Suprapubic skin (tissue), 3 donors: ENCODE data around the gene ZNF598.

Experiments
- POLR2A ChIP-seq, 2 donors: fragments of 450-650 bp; IDR thresholded peaks; one replicate each; pipeline ENCODE4 v1.6.1; 2017; ENCODE audit warnings: antibody characterized with exemption in 2 of 2, mild to moderate bottlenecking in 2 of 2, moderate library complexity in 2 of 2
- TF ChIP-seq, protein P1 (sequence below), 2 donors: fragments of 200-600 bp in 1 of 2; fragments of 450-650 bp in 1 of 2; sonication (generic) in 1 of 2; IDR thresholded peaks; one replicate each; pipeline ENCODE4 v1.5.1; 2016 to 2019; ENCODE audit warnings: antibody characterized with exemption in 2 of 2, mild to moderate bottlenecking in 1 of 2, moderate library complexity in 1 of 2

DNA sequence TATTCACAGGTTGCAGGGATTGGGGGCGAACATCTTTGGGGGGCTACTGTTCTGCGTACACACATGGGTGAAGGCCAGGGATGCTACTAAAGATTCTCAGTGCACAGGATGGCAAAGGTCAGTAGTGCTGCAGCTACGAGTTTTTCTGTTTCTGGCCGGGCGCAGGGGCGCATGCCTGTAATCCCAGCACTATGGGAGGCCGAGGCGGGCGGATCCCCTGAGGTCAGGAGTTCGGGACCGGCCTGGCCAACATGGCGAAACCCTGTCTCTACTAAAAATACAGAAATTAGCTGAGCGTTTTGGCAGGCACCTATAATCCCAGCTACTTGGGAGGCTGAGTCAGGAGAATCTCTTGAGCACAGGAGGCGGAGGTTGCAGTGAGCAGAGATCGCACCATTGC, 3.9 kb upstream of the ZNF598 start:
- TF ChIP-seq, protein P1, sequence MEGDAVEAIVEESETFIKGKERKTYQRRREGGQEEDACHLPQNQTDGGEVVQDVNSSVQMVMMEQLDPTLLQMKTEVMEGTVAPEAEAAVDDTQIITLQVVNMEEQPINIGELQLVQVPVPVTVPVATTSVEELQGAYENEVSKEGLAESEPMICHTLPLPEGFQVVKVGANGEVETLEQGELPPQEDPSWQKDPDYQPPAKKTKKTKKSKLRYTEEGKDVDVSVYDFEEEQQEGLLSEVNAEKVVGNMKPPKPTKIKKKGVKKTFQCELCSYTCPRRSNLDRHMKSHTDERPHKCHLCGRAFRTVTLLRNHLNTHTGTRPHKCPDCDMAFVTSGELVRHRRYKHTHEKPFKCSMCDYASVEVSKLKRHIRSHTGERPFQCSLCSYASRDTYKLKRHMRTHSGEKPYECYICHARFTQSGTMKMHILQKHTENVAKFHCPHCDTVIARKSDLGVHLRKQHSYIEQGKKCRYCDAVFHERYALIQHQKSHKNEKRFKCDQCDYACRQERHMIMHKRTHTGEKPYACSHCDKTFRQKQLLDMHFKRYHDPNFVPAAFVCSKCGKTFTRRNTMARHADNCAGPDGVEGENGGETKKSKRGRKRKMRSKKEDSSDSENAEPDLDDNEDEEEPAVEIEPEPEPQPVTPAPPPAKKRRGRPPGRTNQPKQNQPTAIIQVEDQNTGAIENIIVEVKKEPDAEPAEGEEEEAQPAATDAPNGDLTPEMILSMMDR (IDR thresholded peaks at IDR 0.05) = no peak
- TF ChIP-seq POLR2A (IDR thresholded peaks at IDR 0.05) = no peak
